Activated CD8-positive, alpha-beta memory T cell treated with anti-CD3 and anti-CD28 coated beads for 4 hours (primary cell): ENCODE data around the gene MBTPS1.
"Not testable (repeated sequence)": the region's sequence is repeated elsewhere in the genome, so short reads cannot be mapped to it uniquely, and the experiment has no call there.

Experiments used
- DNase-seq, 2 donors: peaks; one replicate each; pipeline ENCODE4 v3.0.0-alpha.2; 2020; ENCODE audit warnings: low read depth in 2 of 2

The MBTPS1 gene

GRCh38 chr16:84137287-84137686 lies 20.5 kb upstream of the MBTPS1 start:
- DNase-seq = no peak

GRCh38 chr16:84136331-84137125 lies 19.8 kb upstream of the MBTPS1 start:
- DNase-seq = no peak

- no peak for DNase-seq
Observed at GRCh38 chr16:84132527-84133285, 16.0 kb upstream of the MBTPS1 start.

GRCh38 chr16:84131117-84131516 lies 14.4 kb upstream of the MBTPS1 start:
- no peak for DNase-seq

GRCh38 chr16:84124257-84125073 lies 7.7 kb upstream of the MBTPS1 start:
- DNase-seq = no peak

GRCh38 chr16:84121007-84121406 lies 4.3 kb upstream of the MBTPS1 start:
- no peak for DNase-seq

- no peak for DNase-seq
Observed at GRCh38 chr16:84120023-84120422, 3.3 kb upstream of the MBTPS1 start.

GRCh38 chr16:84119368-84119767 lies 2.6 kb upstream of the MBTPS1 start:
- DNase-seq = no peak

- DNase-seq = not testable (repeated sequence)
Observed at GRCh38 chr16:84118315-84118714, 1.6 kb upstream of the MBTPS1 start.

- peak in 1 of 2 donors; percentile 13 for DNase-seq
Observed at GRCh38 chr16:84117494-84117843, 727 bp upstream of the MBTPS1 start.

- DNase-seq = peak in 1 of 2 donors; percentile 15
Observed at GRCh38 chr16:84115919-84116719, 623 bp downstream of the MBTPS1 start.

- DNase-seq = not testable (repeated sequence)
Observed at GRCh38 chr16:84111949-84112348, 4.8 kb downstream of the MBTPS1 start.

GRCh38 chr16:84111525-84111924 lies 5.2 kb downstream of the MBTPS1 start:
- no peak for DNase-seq

GRCh38 chr16:84110527-84110926 lies 6.2 kb downstream of the MBTPS1 start:
- DNase-seq = no peak

- no peak for DNase-seq
Observed at GRCh38 chr16:84109598-84110335, 7.0 kb downstream of the MBTPS1 start.

- no peak for DNase-seq
Observed at GRCh38 chr16:84107921-84108320, 8.8 kb downstream of the MBTPS1 start.

GRCh38 chr16:84105948-84106740 lies 10.6 kb downstream of the MBTPS1 start:
- no peak for DNase-seq

- DNase-seq = no peak
Observed at GRCh38 chr16:84105301-84105815, 11.4 kb downstream of the MBTPS1 start.

- no peak for DNase-seq
Observed at GRCh38 chr16:84104231-84104630, 12.5 kb downstream of the MBTPS1 start.

- no peak for DNase-seq
Observed at GRCh38 chr16:84103678-84104077, 13.1 kb downstream of the MBTPS1 start.
